ENCODE measurements around the gene HYDIN.
"Not testable (repeated sequence)": the region's sequence is repeated elsewhere in the genome, so short reads cannot be mapped to it uniquely, and the experiment has no call there.

Gene HYDIN

DNA sequence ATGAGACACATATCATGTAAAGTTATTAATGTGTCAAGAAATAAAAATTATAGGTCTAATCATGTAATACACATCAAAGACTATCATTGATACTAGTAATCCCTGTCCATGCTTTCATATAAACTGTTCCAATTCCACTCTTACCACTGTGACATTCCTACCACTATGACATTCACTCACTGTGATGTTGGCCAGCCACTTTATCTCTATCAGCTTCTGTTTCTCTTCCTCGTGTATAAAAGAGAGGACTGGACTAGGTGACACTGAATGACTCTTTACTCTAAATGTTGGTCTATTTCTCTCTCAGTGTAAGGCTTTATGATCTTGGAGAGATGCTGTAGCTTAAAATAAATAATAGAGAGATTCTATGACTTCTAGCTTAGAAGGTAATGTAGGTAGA is 150.3 kb downstream of the HYDIN start:
- H3K4me3 ChIP-seq (ENCODE audit: low read depth, low read length): not testable (repeated sequence)

DNA sequence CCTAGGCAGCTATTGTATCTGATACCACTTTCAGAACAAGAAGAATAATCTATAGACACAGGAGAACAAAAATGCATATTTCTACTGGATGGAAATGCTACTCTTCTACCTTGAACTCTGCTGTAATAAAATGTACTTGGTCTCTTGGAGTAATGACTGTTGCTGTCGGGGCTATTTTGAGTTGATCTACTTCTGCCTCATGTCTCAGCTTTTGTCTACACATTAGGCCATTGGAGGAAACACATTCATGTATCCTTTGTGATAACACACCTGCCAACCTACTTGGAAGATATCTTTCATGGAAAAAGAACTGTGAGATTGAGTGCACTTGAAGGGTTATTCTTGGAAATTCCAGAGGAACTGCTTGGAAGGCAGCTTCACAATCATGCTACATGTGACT is 159.9 kb downstream of the HYDIN start:
- H3K4me3 ChIP-seq (ENCODE audit: low read depth, low read length); DNase-seq (ENCODE audit: low read depth): not testable (repeated sequence)

More for the DNA sequence above, 150.3 kb downstream of the HYDIN start:
- DNase-seq (ENCODE audit: low read depth): not testable (repeated sequence)

DNA sequence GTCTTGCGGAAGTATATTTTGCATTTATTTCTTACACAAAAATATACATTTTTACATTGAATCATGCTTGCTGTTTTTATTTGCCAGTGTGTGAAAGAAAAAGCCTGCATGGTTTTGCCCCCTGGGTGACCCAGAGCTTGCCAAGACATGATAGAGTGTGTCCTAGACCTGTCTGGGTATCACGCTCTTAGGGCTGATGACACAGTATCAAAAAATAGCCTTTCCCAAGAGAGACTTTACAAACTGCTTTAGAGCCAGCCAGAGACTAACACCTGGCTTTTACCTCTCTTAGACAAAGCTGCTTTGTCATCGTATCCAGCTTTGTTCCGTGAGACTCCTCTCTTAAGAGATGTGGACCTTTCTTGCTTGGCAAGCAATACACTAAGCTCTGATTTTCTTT is 160.7 kb downstream of the HYDIN start:
- not testable (repeated sequence) for DNase-seq (ENCODE audit: low read depth); H3K4me3 ChIP-seq (ENCODE audit: low read depth, low read length)

DNA sequence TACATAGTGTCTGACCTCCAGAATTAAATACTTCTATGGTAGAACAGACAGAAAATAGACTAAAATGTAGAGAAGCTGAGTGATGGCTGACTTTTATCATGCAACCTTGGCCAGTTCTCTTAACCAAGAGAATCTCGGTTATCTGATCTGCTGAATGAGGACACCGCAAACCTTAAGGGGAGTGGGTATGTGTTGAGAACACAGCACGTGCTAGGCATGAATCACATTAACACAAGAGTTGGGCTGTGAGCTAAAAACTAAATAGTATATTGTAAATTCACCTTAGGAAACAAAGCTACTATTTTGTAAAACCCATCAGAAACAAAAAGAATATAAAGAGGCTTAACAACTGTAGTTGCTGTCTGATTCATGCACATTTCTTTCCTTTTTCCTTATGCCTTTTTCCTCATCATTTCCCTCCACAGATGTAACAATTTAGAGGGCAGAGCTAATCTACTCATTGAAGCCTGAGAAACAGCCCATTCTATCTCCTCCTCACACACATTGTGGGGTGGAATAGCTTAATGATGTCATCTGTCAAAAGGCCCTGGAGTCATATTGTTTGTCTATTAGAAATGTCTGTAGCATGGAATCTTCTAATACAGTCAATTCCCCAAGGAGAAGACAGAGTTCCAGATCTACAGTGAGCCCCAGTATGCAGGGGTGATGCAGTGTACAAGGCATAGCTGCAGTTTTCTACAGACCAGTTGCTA is 176.5 kb downstream of the HYDIN start:
- DNase-seq (ENCODE audit: low read depth): not testable (repeated sequence)

DNA sequence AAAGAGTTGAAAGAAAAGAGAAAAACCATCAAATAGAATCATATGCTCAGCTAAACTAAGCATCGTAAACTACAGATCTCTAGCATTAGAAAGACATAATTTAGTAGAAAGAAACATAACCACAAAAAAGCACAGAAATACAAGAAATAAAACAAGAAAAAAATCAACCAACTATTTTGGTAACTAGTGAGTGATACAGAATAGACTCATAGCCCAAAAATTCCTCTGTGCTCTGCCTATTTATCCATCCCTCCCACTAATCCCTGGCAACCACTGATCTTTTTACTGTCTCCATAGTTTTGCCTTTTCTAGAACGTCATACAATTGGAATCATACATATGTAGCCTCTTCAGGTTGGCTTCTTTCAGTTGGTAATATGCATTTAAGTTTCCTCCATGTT is 180.2 kb downstream of the HYDIN start:
- H3K4me3 ChIP-seq (ENCODE audit: low read depth, low read length); DNase-seq (ENCODE audit: low read depth): not testable (repeated sequence)

More for the DNA sequence above, 176.5 kb downstream of the HYDIN start:
- not testable (repeated sequence) for H3K4me3 ChIP-seq (ENCODE audit: low read depth, low read length)

DNA sequence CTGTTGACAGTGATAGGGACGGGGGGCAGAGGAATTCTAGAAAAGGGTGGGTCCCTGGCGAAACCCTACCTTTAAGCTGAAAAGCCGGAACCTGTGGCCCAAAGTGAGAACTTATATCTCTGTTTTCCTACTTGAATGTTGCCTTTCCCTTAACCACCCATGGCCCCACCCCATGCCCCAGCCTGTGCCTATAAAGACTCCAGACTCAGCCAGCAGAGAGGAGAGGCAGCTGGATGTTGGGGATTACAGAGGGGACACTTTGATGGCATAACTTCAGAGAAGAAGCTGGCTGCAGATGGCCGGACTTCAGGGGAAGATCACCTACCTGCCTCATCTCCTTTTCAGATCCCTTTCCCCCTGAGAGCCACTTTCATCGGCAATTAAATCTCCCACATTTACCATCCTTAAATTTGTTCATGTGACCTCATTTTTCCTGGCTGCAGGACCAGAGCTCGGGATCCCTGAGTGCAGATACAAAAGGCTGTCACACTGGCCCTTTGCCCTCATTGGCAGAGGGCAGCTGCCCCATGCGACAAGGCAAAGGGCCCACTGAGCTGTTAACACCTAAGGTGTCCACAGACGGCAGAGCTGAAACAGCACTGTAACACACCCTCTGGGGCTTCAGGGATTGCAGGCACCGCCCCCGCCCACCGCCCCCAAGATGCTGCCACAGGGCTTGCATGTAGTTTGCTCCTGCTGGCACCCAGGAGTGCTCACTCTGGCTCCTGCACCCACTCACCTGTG is 191.0 kb downstream of the HYDIN start:
- not testable (repeated sequence) for H3K4me3 ChIP-seq (ENCODE audit: low read depth, low read length); DNase-seq (ENCODE audit: low read depth)

DNA sequence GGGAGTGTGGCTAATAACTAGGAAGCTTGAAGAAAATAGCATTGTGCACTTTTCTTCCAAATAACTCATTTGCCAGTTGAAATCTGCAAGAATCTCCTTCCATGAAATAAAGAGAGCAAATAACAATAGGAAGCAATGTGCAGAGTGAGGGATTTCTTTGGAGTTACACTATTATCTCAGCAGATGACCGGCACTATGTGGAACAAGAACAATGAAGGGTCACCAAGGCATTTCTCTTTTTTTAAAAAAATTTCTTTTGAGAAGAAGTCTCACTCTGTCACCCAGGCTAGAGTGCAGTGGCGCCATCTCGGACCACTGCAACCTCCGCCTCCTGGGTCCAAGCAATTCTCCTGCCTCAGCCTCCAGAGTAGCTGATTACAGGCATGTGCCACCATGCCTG is 192.1 kb downstream of the HYDIN start:
- DNase-seq (ENCODE audit: low read depth): not testable (repeated sequence)

DNA sequence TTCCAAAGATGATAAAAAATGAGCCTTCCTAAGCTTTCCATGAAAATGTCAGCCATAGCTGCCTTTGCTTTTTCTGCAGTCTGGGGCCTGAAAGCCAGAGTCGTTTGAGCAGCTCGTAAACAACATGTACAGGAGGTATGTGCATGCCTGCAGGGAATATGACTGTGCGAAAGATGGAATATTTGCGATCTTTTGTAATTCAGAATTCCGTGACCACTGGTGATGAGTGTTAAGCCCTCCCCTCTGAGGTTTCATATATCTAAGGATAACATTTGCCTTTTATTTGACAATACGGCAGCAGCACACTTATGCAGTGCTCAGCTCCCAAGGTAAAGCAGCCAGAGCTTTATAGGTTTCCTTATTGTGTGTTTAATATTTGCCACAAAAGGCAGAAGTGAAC is 192.5 kb downstream of the HYDIN start:
- not testable (repeated sequence) for DNase-seq (ENCODE audit: low read depth); H3K4me3 ChIP-seq (ENCODE audit: low read depth, low read length)

More for the DNA sequence above, 192.1 kb downstream of the HYDIN start:
- not testable (repeated sequence) for H3K4me3 ChIP-seq (ENCODE audit: low read depth, low read length)

DNA sequence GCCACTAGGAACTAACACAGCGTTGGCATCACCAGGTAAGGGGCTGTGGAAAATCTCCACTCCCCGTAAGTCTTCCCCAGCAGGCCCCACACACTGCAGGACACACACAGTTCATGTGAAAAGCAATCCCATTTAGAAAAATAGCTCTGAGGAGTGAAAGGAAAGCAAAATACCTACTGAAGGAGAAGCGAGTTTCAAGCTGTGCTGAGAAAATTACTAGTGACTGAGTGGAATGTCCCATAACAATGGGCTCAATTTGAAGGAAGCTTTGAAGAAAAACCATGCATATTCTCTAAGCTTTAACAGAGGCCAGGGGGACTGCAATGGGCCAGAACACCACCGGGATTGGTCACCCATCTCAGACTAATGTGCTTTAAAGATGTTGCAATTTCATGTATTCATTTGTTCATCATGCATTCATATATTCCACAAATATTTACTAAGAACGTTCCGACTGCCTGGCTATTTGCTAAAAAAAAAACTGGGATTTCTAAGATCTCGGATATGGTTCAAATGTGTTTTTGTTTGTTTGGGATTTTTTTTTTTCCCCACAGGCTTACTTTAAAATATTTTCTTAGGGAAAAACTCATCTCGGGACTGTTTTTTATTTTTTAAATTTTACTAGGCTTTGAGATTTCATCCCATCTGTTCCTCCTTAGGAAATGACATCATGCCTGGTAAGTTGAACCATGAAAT is 202.3 kb downstream of the HYDIN start:
- not testable (repeated sequence) for H3K4me3 ChIP-seq (ENCODE audit: low read depth, low read length); DNase-seq (ENCODE audit: low read depth)

DNA sequence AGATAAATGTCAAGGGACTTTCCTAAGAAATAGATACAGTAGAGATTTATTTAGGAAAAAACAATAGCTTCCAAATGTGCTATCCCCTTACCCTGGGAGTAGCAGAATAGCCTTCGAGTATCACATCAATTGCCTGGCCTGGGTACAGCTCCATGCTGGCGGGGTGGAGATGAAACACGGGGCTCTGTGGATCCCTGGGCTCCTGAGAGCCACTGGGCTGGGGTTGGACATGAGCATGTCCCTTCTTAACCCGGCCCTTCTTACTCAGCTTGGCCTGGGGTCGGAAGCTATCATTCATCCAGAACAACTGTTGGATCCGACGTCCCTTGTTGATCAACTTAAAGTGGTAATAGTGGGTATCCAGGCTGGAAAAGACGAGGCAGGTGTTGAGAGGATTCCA is 203.0 kb downstream of the HYDIN start:
- not testable (repeated sequence) for DNase-seq (ENCODE audit: low read depth)

DNA sequence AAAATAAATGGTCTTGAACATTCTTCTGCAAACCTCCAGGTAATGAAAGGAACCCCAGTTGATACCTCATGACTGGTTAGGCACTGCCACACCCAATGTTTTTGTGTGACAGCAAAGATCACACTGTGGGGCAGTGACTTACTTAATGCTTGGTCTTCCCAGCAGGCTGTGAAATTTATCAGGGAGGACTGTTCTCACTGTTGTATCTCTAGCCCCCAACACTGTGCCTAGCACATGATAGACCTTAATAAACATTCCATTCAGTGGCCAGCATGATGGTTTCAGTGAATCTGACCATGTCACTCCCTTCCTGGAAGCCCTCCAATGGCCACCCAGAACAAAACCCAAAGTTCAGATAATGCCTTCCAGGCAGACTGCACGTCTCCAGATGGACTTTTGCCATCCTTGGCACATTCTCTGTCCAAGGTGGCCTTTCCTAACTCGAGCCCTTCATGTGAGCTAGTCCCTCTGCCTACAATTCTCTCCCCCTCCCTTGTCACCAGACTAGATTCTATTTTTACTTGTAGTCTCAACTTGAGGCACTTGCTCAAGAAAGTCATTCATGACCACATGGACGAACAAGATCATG is 206.6 kb downstream of the HYDIN start:
- H3K4me3 ChIP-seq (ENCODE audit: low read depth, low read length); DNase-seq (ENCODE audit: low read depth): not testable (repeated sequence)

More for the DNA sequence above, 203.0 kb downstream of the HYDIN start:
- not testable (repeated sequence) for H3K4me3 ChIP-seq (ENCODE audit: low read depth, low read length)

DNA sequence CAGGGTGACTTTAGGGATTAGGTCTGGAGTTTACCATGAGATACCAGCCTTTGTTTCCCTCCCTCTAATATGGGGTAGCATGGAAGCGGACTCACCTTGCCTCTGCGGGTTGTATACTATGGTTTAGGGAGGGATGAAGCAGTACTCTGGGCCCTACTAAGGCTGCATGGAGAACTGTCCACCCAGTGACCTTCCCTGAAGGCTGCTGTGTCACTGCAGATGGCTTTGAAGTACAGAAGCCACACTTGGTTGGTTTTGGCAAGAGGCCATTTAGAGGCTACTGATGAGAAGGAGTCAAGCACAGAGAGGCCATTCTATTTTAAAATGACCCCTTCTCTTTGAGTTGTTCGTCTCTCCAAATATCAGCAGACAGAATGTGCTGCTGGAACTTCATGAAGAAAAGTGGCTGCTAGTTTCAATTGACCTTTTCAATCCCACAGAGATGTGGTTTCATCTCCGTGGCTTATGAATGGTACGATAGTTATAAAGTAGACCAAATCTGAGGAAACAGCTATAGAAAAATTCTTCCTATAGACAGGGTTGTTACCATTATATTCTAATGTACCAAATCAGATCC is 208.5 kb downstream of the HYDIN start:
- H3K4me3 ChIP-seq (ENCODE audit: low read depth, low read length); DNase-seq (ENCODE audit: low read depth): not testable (repeated sequence)

DNA sequence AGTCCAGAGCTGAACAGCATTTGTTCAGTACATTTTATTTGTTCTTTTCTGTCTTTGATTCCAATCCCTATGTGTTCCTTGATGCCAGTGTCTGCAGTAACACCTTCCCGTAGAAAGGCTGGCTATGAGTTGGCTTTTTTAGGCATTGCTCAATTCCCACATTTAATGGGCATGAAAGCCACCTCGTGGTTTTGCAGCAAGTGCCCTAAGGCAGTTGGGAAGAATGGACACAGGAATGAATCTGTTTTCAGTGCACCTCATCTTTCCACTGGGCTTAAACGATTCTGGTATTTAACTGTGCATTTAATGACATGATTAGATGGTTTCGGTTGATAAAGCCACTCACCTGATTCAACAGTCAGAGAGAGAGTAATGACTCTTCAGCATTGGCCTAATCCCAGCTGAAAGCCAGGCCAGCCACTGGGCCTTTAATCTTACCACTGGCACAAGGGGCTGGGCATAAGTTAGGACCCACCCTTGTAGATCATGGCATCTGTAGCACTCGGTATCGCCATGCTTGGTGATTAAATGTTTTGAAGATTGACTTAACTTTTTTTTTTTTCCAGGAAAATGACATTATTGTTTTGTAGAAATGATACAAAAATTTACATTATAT is 211.3 kb downstream of the HYDIN start:
- not testable (repeated sequence) for DNase-seq (ENCODE audit: low read depth); H3K4me3 ChIP-seq (ENCODE audit: low read depth, low read length)

DNA sequence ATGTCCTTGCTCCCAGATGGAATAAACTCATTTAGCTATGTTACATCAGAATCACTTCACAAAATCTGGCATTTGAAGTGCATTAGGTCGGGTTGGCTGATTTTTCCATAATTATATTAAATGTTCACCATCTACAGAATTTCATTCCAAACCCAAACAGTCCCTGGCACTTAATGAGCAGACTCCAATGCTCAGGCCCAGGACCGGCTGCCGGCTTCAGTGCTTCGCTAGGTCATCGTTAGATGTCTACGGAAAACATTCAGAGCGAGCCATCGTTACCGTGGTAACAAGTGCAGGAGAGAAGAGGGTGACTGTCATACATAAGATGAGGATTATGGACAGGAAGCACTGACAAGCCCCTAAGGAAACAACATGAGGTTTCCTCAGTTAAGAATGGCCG is 215.1 kb downstream of the HYDIN start:
- DNase-seq (ENCODE audit: low read depth); H3K4me3 ChIP-seq (ENCODE audit: low read depth, low read length): not testable (repeated sequence)

DNA sequence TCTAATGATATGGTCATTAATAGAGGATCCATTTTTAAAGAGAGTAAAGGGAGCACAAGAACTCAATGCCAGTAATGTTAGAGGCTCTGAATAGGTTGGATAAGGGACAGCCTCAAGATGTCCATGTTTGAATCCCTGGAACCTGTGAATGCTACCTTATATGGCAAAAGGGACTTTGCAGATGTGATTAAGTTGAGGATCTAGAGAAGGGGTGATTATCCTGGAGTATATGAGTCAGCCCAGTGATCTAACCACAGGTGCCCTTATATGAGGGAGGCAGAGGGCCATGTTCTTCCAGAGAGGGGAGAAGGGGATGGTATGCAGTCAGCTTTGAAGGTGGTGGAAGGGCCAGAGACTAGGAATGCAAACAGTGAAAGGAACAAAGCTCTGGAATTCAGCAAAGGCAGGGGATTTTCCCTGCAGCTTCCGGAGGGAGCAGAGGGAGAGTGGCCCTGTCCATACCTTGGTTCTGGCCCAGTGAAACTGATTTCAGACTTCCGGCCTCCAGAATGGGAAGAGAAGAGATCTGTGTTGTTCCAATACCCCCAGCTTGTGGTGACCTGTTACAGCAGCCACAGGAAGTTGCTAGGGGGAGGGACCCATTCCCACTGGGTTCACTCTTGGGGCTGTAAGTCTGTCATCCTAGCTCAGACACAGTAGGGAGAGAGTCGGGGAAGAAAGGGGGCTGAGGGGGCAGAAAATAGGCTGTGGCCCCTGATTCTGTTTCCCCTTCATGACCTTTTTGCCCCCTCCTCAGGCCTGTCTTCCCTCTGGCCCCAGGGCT is 220.9 kb downstream of the HYDIN start:
- not testable (repeated sequence) for H3K4me3 ChIP-seq (ENCODE audit: low read depth, low read length); DNase-seq (ENCODE audit: low read depth)

DNA sequence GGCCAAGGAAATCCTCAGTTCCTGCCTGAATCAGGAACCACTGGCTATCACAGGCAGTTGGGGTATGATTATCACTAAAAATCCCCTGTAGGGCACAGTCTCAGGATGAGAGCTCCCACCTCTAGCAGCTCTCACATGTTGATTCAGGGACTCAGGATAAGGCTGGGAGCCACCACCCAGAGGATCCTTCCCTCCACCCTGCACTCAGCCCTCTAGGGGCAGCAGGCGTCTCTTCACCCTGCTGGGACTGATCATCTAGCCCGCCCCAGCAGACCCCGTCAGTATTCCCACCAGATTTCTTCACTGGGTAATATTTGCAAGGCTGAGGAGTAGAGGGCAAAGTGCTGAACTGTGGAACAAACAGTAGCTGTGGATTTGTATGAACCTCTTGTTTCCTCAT is 224.0 kb downstream of the HYDIN start:
- DNase-seq (ENCODE audit: low read depth); H3K4me3 ChIP-seq (ENCODE audit: low read depth, low read length): not testable (repeated sequence)

Data from LNCaP clone FGC (cell line).